ENCODE results near the gene RAPGEF1. TPM values are rescaled to one million over a fixed set of nuclear protein-coding genes. Genes with fewer than 3 reads are reported as not detected.
A peak's percentile ranks its signal among the peaks of the same experiment; 100 is the strongest.

RAPGEF1 gene
- total RNA-seq, 1 donor from 2014 or later = 57.9 TPM

DNA sequence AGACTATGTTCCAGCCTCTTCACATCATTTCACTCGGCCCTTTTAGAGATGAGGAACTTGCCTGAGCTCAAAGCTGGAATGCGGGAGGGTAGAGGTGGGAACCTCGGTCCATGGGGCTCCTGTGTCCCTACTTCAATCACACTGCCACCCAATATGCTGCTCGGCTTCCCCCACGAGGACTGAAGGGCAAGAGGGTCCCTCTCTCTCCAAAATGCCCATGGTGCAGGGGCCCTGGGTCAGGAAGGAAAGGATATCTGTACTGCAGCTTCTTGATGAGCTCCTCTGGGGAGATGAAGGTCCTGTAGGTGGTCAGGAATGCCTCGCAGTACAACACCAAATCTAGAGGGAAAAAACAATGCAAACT, 148.0 kb downstream of the RAPGEF1 start:
- TF ChIP-seq POLR2AphosphoS5 (IDR thresholded peaks at IDR 0.05; ENCODE audit: insufficient read depth in 1 of 2, low read depth in 1 of 2) (no peak), CTCF (IDR thresholded peaks at IDR 0.05) (no peak), POLR2A (IDR thresholded peaks at IDR 0.05) (no peak)
- intact Hi-C loops (cut with DNase I) = loop anchor here (5.0 kb wide), 1 partner anchor 145 kb away; no protein-coding TSS in a partner anchor
- H3K9me3 ChIP-seq = no peaks in the 10 kb centered on the region
- peaks cover 0 to 65% of the 10 kb centered on the region in 2 donors for H3K36me3 ChIP-seq
- DNase-seq (ENCODE audit: extremely low spot score in 2 of 2) = no peak
- no peak overlapping the region for H3K4me3 ChIP-seq
- no peaks in the 10 kb centered on the region for H3K4me1 ChIP-seq
- H3K27ac ChIP-seq = no peak overlapping the region
- no peaks in the 10 kb centered on the region for H3K27me3 ChIP-seq

DNA sequence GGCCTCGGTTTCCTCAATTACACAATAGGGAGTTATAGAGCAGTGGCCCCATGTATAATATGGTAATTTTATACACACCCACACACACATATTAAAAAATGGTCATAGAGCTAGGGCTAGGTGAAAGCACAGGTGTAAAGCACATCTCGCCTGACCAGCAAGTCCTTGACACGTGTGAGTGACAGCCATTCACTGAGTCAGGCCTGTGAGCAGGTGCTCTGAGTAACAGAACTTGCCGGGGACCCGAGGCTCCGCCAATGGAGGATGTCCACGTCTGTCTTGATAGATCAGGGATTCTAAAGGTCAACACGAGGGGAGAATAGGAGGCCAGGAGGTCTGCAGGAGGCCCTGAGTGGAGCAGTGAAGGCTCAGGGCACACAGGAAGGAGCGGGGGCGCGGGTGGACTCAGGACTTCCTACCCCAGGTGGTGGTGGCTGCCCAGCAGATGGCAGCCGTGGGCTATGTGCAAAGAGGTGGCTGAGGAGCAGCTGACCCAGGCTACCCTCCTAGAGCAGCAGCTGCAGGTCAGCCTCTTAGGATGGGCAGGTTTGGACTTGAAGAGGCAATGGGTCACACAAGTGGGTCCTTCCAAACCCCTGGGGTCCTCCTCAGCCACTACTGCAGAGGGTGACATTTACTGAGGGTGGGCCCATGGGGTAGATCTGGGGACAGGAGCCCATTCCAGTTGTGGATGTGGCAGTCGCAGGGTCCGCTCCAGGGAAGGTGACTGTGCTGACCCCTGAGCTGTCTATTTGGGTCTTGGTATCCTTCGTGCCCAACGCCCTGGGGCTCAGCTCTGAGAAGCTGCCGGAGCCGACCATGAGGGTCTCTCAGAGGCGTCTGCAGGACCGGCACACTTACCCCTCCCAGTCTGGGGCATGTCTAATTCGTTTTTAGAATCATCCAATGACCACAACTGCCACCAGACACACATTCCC, 148.7 kb downstream of the RAPGEF1 start:
- no peak overlapping the region for H3K27ac ChIP-seq
- intact Hi-C loops (cut with DNase I) = loop anchor here (5.0 kb wide), 1 partner anchor 146 kb away; no protein-coding TSS in a partner anchor
- peaks cover 0 to 60% of the 10 kb centered on the region in 2 donors for H3K36me3 ChIP-seq
- TF ChIP-seq POLR2A (IDR thresholded peaks at IDR 0.05) (no peak), CTCF (IDR thresholded peaks at IDR 0.05) (peak; percentile 77 to 90 (median 82)), POLR2AphosphoS5 (IDR thresholded peaks at IDR 0.05; ENCODE audit: insufficient read depth in 1 of 2, low read depth in 1 of 2) (peak; percentile 42 to 52)
- H3K9me3 ChIP-seq = no peaks in the 10 kb centered on the region
- DNase-seq (ENCODE audit: extremely low spot score in 2 of 2) = no peak
- H3K27me3 ChIP-seq = no peaks in the 10 kb centered on the region
- H3K4me3 ChIP-seq = no peak overlapping the region
- no peaks in the 10 kb centered on the region for H3K4me1 ChIP-seq

DNA sequence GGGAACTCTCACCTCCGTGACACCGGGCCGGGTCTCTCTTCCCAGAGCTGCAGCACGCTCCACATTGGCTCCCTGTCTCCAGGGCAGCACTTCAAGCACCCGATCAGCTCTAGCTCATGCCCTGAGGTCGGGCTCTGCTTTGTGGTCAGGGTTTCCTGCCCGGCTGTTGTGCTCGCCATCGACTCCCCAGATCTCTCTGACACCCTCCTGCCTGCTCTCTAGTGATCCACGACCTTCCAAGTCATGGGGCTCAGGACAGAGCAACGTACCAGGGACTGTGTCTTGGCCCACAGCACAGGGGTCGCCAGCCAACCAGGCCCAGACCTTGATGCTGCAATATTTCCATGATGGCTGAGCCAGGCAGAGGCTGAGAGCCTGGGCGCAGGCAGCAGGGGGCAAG, 149.4 kb downstream of the RAPGEF1 start:
- TF ChIP-seq POLR2AphosphoS5 (IDR thresholded peaks at IDR 0.05; ENCODE audit: insufficient read depth in 1 of 2, low read depth in 1 of 2) (no peak), CTCF (IDR thresholded peaks at IDR 0.05) (no peak), POLR2A (IDR thresholded peaks at IDR 0.05) (no peak)
- no peaks in the 10 kb centered on the region for H3K9me3 ChIP-seq
- H3K27me3 ChIP-seq = no peaks in the 10 kb centered on the region
- no peak overlapping the region for H3K4me3 ChIP-seq
- no peak overlapping the region for H3K27ac ChIP-seq
- peaks cover 0 to 58% of the 10 kb centered on the region in 2 donors for H3K36me3 ChIP-seq
- intact Hi-C loops (cut with DNase I) = loop anchor here (5.0 kb wide), 1 partner anchor 147 kb away; no protein-coding TSS in a partner anchor
- no peak for DNase-seq (ENCODE audit: extremely low spot score in 2 of 2)
- no peaks in the 10 kb centered on the region for H3K4me1 ChIP-seq

GRCh38 chr9:131589993-131590392, 149.9 kb downstream of the RAPGEF1 start:
- Histone ChIP-seq H3K27ac (no peak overlapping the region), H3K4me3 (no peak overlapping the region), H3K4me1 (no peaks in the 10 kb centered on the region), H3K27me3 (no peaks in the 10 kb centered on the region), H3K9me3 (no peaks in the 10 kb centered on the region), H3K36me3 (peaks cover 0 to 58% of the 10 kb centered on the region in 2 donors)
- TF ChIP-seq POLR2A (IDR thresholded peaks at IDR 0.05) (no peak), POLR2AphosphoS5 (IDR thresholded peaks at IDR 0.05; ENCODE audit: insufficient read depth in 1 of 2, low read depth in 1 of 2) (no peak), CTCF (IDR thresholded peaks at IDR 0.05) (no peak)
- intact Hi-C loops (cut with DNase I) = loop anchor here (5.0 kb wide), 1 partner anchor 147 kb away; no protein-coding TSS in a partner anchor
- no peak for DNase-seq (ENCODE audit: extremely low spot score in 2 of 2)

Data from vagina (tissue), 2 donors.